ENCODE results near the gene OLA1.

- TF ChIP-seq CTCF (IDR thresholded peaks at IDR 0.05) (no peak), TAF1 (IDR thresholded peaks at IDR 0.05; ENCODE audit: borderline replicate concordance, low read depth, low read length) (no peak), MXI1 (IDR thresholded peaks at IDR 0.05; ENCODE audit: low read depth, low read length) (no peak), GATA2 (CRISPR knock-in tag; IDR thresholded peaks at IDR 0.05) (no peak), RAD21 (IDR thresholded peaks at IDR 0.05; ENCODE audit: low read length) (no peak), REST (IDR thresholded peaks at IDR 0.05; ENCODE audit: low read depth, low read length) (no peak), MAX (IDR thresholded peaks at IDR 0.05; ENCODE audit: low read depth) (no peak), CHD2 (IDR thresholded peaks at IDR 0.05; ENCODE audit: low read length, partially characterized antibody) (no peak), EZH2phosphoT487 (IDR thresholded peaks at IDR 0.05; ENCODE audit: borderline replicate concordance, low read depth) (no peak), FOXM1 (IDR thresholded peaks at IDR 0.05; ENCODE audit: low read depth) (no peak), EP300 (IDR thresholded peaks at IDR 0.05; ENCODE audit: borderline replicate concordance in 1 of 2, low read depth in 1 of 2, low read length in 1 of 2) (no peak)
Observed at GRCh38 chr2:174192664-174193063, 55.7 kb downstream of the OLA1 start.
